Coronary artery (tissue), 2 donors: ENCODE measurements around the gene HS3ST3B1.

ENCODE experiments used
- DNase-seq: peaks from one replicate; pipeline ENCODE4 v3.0.0-alpha.2; 2017; ENCODE audit warnings: low spot score
- H3K27ac ChIP-seq, 2 donors: fragments of 200-600 bp; sonication (generic); one replicate each; pipeline ENCODE4 v1.5.1; 2016 to 2019
- H3K4me3 ChIP-seq: fragments of 200-600 bp; sonication (generic); 2 replicates; pipeline ENCODE4 v1.5.1; 2016; ENCODE audit warnings: mild to moderate bottlenecking, moderate library complexity
- CTCF ChIP-seq: fragments of 200-600 bp; sonication (generic); IDR thresholded peaks from one replicate; pipeline ENCODE4 v1.5.1; 2019; ENCODE audit warnings: antibody characterized with exemption

The HS3ST3B1 gene

GRCh38 chr17:14353861-14354474, 53.1 kb downstream of the HS3ST3B1 start:
- no peak for DNase-seq
- TF ChIP-seq CTCF, result no peak
- H3K4me3 ChIP-seq, result no peak overlapping the region
- H3K27ac ChIP-seq, result no peak overlapping the region

GRCh38 chr17:14354807-14355206, 53.9 kb downstream of the HS3ST3B1 start:
- no peak for DNase-seq
- no peak for TF ChIP-seq CTCF
- H3K27ac ChIP-seq, result no peak overlapping the region

GRCh38 chr17:14355556-14355955, 54.7 kb downstream of the HS3ST3B1 start:
- Histone ChIP-seq H3K4me3 (no peak overlapping the region), H3K27ac (no peak overlapping the region)
- DNase-seq, result no peak
- TF ChIP-seq CTCF, result no peak

More at GRCh38 chr17:14354807-14355206, 53.9 kb downstream of the HS3ST3B1 start:
- no peak overlapping the region for H3K4me3 ChIP-seq

- no peak overlapping the region for H3K27ac ChIP-seq
- no peak overlapping the region for H3K4me3 ChIP-seq
- no peak for DNase-seq
- no peak for TF ChIP-seq CTCF
Observed at GRCh38 chr17:14359163-14360020, 58.5 kb downstream of the HS3ST3B1 start.

- no peak overlapping the region for H3K4me3 ChIP-seq
- no peak overlapping the region for H3K27ac ChIP-seq
- TF ChIP-seq CTCF, result no peak
- no peak for DNase-seq
Observed at GRCh38 chr17:14360856-14361255, 60.0 kb downstream of the HS3ST3B1 start.

- no peak for TF ChIP-seq CTCF
- Histone ChIP-seq H3K4me3 (no peak overlapping the region), H3K27ac (no peak overlapping the region)
- no peak for DNase-seq
Observed at GRCh38 chr17:14361470-14361869, 60.6 kb downstream of the HS3ST3B1 start.
